ENCODE data around the gene SAMD1. TPM values are rescaled to one million over a fixed set of nuclear protein-coding genes. Genes with fewer than 3 reads are reported as not detected.
"Not testable (repeated sequence)": the region's sequence is repeated elsewhere in the genome, so short reads cannot be mapped to it uniquely, and the experiment has no call there.

The SAMD1 gene
- total RNA-seq, 3 donors from 2014 or later (not counting 1 experiment from before 2014, with no cell fraction given) = 30.8 to 33.0 (median 30.9) TPM

DNA sequence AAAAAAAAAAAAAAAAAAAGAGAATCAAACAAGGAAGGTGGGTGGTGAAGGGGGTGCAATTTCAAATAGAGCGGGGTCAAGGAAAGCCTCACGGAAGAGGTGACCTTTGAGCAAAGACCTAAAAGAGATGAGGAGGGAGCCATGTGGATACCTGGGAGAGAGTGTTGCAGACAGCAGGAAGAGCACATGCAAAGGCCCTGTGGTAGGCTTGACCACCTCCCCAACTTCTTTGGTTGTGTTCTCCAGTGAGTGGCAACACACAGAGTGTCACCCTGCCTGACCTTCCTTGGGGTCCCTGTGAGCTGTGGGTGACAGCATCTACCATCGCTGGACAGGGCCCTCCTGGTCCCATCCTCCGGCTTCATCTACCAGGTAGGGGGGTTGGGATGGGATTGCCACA is 40.0 kb downstream of the SAMD1 start:
- Mint-ChIP-seq H3K36me3 (no peaks in the 10 kb centered on the region), H3K27me3 (ENCODE audit: low read depth in 2 of 2) (no peaks in the 10 kb centered on the region), H3K27ac (peak overlapping the region in 1 of 2 donors; percentile 35), H3K4me3 (no peak overlapping the region), H3K4me1 (peaks cover 0 to 17% of the 10 kb centered on the region in 2 donors), H3K9me3 (no peaks in the 10 kb centered on the region)
- no peak overlapping the region for H3K4me3 ChIP-seq (ENCODE audit: low read length)
- DNase-seq = no peak
- TF ChIP-seq CTCF (IDR thresholded peaks at IDR 0.05) = no peak
- intact Hi-C loops (cut with micrococcal nuclease) = no loop called here
- peaks cover 54% of the 10 kb centered on the region for H3K36me3 ChIP-seq (ENCODE audit: control insufficient read depth, insufficient read depth, low read length)
- H3K4me1 ChIP-seq (ENCODE audit: control insufficient read depth, insufficient read depth, low read length) = no peaks in the 10 kb centered on the region
- H3K27ac ChIP-seq (ENCODE audit: low read length) = no peak overlapping the region
- H3K9me3 ChIP-seq (ENCODE audit: control insufficient read depth, insufficient read depth, low read length) = no peaks in the 10 kb centered on the region
- 99% methylated on average over 4 of the region's 4 CpGs for WGBS (ENCODE audit: insufficient coverage)
- no peak for ATAC-seq
- H3K27me3 ChIP-seq (ENCODE audit: control insufficient read depth, insufficient read depth, low read length) = no peaks in the 10 kb centered on the region

- peak; percentile 87 to 98 (median 90) for ATAC-seq
- Histone ChIP-seq H3K27me3 (ENCODE audit: control insufficient read depth, insufficient read depth, low read length) (no peaks in the 10 kb centered on the region), H3K4me3 (ENCODE audit: low read length) (no peak overlapping the region), H3K36me3 (ENCODE audit: control insufficient read depth, insufficient read depth, low read length) (peaks cover 61% of the 10 kb centered on the region), H3K4me1 (ENCODE audit: control insufficient read depth, insufficient read depth, low read length) (no peaks in the 10 kb centered on the region), H3K9me3 (ENCODE audit: control insufficient read depth, insufficient read depth, low read length) (no peaks in the 10 kb centered on the region), H3K27ac (ENCODE audit: low read length) (no peak overlapping the region)
- Mint-ChIP-seq H3K4me1 (peaks cover 0 to 11% of the 10 kb centered on the region in 2 donors), H3K36me3 (no peaks in the 10 kb centered on the region), H3K27me3 (ENCODE audit: low read depth in 2 of 2) (no peaks in the 10 kb centered on the region), H3K9me3 (no peaks in the 10 kb centered on the region), H3K27ac (peak overlapping the region; percentile 57 to 82), H3K4me3 (no peak overlapping the region)
- TF ChIP-seq CTCF (IDR thresholded peaks at IDR 0.05) = peak; percentile 98
- intact Hi-C loops (cut with micrococcal nuclease) = loop anchor here (1.0 to 2.0 kb wide), 2 partner anchors 26 to 168 kb away; no protein-coding TSS in a partner anchor
- DNase-seq = peak; percentile 79 to 84
- WGBS (ENCODE audit: insufficient coverage) = 85% methylated on average over 8 of the region's 8 CpGs
Measured at GRCh38 chr19:14048443-14049153, 42.0 kb downstream of the SAMD1 start.

GRCh38 chr19:14047866-14048265 is 42.7 kb downstream of the SAMD1 start:
- Mint-ChIP-seq H3K27ac (peak overlapping the region; percentile 57 to 82), H3K4me1 (peaks cover 4 to 15% of the 10 kb centered on the region in 2 donors)
- H3K4me3 ChIP-seq (ENCODE audit: low read length); H3K27me3 Mint-ChIP-seq (ENCODE audit: low read depth in 2 of 2); DNase-seq; H3K27ac ChIP-seq (ENCODE audit: low read length); H3K4me1 ChIP-seq (ENCODE audit: control insufficient read depth, insufficient read depth, low read length); H3K4me3 Mint-ChIP-seq; H3K36me3 Mint-ChIP-seq; ATAC-seq; H3K9me3 ChIP-seq (ENCODE audit: control insufficient read depth, insufficient read depth, low read length); H3K27me3 ChIP-seq (ENCODE audit: control insufficient read depth, insufficient read depth, low read length); H3K9me3 Mint-ChIP-seq: not testable (repeated sequence)
- WGBS (ENCODE audit: insufficient coverage) = over 99% methylated on average over 9 of the region's 10 CpGs
- peaks cover 64% of the 10 kb centered on the region for H3K36me3 ChIP-seq (ENCODE audit: control insufficient read depth, insufficient read depth, low read length)
- intact Hi-C loops (cut with micrococcal nuclease) = loop anchor here (1.0 to 2.0 kb wide), 2 partner anchors 27 to 168 kb away; no protein-coding TSS in a partner anchor

DNA sequence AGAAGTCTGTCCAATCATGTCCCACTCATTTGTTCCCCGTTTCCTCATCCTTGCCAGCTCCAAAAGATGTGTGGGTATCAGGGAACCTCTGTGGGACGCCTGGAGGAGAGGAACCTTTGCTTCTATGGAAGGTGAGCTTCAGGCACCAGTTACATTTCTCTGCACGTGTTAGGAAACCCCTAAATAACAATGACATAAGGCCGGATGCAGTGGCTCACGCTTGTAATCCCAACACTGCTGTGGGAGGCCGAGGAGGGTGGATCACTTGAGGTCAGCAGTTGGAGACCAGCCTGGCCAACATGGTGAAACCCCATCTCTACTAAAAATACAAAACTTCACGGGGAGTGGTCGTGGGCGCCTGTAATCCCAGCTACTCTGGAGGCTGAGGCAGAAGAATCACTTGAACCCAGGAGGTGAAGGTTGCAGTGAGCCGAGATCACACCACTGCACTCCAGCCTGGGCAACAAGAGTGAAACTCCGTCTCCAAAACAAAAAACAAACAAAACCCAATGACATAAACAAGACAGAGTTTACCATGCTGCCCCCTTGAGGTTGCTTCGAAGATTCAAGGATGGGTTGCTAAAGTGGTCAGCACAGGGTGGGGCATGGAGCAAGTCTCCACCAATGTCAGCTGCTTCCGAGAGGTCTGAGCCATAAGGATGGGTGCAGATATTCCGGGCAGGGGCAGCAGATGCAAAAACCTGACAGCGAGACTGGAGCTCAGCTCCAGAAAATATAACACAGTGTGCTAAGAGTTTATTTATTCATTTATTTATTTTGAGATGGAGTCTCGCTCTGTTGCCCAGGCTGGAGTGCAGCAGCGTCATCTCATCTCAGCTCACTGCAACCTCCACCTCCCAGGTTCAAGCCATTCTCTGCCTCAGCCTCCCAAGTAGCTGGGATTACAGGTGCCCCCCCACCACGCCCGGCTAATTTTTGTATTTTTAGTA is 47.6 kb downstream of the SAMD1 start:
- H3K27me3 Mint-ChIP-seq (ENCODE audit: low read depth in 2 of 2); H3K4me3 ChIP-seq (ENCODE audit: low read length); H3K9me3 ChIP-seq (ENCODE audit: control insufficient read depth, insufficient read depth, low read length); H3K9me3 Mint-ChIP-seq; H3K27me3 ChIP-seq (ENCODE audit: control insufficient read depth, insufficient read depth, low read length); H3K36me3 Mint-ChIP-seq: not testable (repeated sequence)
- H3K36me3 ChIP-seq (ENCODE audit: control insufficient read depth, insufficient read depth, low read length) = peaks cover 55% of the 10 kb centered on the region
- ATAC-seq (peak; percentile 77 to 89 (median 80)), DNase-seq (peak; percentile 43 to 83)
- peak; percentile 57 for TF ChIP-seq CTCF (IDR thresholded peaks at IDR 0.05)
- intact Hi-C loops (cut with micrococcal nuclease) = loop anchor here (5.0 kb wide), 1 partner anchor 36 kb away; the partner anchor contains the start of gene RFX1
- H3K4me3 Mint-ChIP-seq = peak overlapping the region; percentile 21
- peaks cover 21% of the 10 kb centered on the region for H3K4me1 ChIP-seq (ENCODE audit: control insufficient read depth, insufficient read depth, low read length)
- peak overlapping the region; percentile 91 to 93 for H3K27ac Mint-ChIP-seq
- 67% methylated on average over 17 of the region's 19 CpGs for WGBS (ENCODE audit: insufficient coverage)
- H3K27ac ChIP-seq (ENCODE audit: low read length) = peak overlapping the region; percentile 84
- peaks cover 10 to 29% of the 10 kb centered on the region in 2 donors for H3K4me1 Mint-ChIP-seq
